Measurements from ENCODE around the gene HPSE2.

The HPSE2 gene

DNA sequence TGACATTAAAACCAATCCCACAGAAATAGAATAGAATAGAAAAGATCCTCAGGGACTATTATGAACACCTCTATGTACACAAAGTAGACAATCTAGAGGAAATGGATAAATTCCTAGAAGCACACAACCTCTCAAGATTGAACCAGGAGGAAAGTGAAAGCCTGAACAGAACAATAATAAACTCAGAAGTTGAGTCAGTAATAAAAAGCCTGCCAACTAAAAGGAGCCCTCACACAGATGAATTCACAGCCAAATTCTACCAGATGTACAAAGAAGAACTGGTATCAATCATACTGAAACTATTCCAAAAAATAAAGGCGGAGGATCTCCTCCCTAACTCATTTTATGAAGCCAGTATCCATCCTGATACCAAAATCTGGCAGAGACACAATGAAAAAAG, 568.6 kb downstream of the HPSE2 start:
- DNase-seq, result no peak

DNA sequence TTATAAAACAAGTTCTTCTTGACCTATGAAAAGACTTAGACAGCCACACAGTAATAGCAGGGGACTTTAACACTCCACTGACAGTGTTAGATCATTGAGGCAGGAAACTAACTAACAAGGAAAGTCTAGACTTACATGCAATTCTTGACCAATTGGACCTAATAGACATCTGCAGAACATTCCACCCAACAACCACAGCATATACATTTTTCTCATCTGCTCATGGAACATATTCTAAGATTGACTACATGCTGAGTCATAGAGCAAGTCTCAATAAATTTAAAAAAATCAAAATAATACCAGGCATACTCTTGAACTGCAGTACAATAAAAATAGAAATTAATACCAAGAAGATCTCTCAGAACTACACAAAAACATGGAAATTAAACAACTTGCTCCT, 569.4 kb downstream of the HPSE2 start:
- no peak for DNase-seq

DNA sequence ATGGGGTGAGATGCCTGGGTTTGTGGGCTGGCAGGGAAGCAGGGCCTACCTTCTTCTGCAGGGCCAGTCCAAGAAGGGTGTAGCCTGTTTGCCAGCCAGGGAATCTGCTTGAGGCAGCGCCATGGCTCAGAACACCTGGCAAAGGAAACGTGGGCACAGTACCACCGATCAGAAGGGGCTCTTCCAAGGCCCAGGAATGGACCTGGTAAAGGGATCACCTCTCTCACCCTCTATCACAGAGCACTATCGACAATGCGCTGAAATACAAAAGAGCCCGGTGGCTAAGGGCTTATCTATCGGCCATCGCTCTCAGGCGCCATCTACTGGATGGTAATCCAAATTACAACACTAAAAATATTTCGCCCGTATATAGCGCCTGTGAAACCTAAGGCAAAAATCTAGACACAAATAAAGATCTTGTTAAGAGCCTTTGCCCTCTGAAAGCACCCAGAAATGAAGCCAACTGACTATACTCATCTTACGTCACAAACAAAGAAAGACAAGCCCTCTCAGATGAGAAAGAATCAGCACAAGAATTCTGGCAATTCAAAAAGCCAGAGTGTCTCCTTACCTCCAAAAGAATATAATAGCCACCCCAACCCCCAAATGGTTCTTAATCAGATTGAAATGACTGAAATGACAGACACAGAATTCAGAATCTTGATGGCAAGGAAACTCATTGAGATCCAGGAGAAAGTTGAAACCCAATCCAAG, 571.2 kb downstream of the HPSE2 start:
- no peak for DNase-seq

DNA sequence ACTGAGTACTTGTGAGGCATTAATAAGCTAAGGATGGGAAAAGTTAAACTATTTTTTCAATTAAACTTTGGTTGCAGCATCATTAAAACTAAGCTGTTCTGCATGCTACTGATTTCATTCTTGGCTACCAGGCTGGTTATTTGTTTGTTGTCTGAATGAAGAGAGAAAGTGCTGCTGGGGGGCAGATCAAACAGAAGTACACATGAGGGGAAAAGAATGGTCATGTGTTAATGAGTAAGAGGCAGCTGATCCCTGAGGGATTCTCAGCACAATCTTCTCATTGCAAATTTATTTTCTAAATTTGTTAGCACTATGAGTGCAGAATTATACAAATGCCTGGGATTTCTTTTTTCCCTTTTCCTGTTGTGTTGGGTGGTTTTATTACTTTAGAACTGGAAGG, 575.7 kb downstream of the HPSE2 start:
- DNase-seq, result no peak

DNA sequence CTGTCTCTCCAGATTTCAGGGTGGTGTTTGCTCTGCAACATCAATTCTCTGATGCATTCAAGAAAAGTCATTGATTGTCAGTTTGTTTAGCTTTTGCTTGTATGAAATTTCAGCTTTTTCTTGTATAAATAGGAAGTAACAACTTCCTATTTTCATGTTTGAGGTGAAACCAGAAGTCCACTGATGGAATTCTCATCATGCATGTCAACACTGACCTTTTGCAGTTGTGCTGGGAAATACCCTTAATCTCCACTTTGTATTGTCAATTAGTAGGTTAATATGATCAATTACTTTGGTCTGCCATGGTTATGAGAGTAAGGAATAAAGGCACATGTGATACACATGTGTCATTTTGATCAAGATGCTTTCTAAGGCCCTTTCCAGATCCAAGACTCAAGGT, 580.2 kb downstream of the HPSE2 start:
- no peak for DNase-seq

DNA sequence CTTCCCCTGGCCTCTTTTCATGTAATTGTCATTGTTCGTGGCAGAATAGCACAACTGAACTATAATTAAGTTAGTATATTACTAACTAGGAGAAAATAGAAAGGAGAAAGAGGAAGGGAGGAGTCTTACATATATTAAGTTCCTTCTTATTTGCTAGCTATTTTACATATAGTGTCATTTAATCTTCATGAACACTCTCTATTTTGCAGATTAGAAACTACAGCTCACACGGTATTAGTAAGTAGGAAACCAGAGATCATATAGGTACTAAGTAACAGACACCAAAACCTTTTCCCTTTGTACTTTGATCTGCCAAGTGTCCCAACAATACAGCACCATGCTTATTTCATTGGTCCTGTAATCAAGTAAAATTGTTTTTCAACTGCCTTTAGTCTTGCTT, 586.5 kb downstream of the HPSE2 start:
- no peak for DNase-seq

DNA sequence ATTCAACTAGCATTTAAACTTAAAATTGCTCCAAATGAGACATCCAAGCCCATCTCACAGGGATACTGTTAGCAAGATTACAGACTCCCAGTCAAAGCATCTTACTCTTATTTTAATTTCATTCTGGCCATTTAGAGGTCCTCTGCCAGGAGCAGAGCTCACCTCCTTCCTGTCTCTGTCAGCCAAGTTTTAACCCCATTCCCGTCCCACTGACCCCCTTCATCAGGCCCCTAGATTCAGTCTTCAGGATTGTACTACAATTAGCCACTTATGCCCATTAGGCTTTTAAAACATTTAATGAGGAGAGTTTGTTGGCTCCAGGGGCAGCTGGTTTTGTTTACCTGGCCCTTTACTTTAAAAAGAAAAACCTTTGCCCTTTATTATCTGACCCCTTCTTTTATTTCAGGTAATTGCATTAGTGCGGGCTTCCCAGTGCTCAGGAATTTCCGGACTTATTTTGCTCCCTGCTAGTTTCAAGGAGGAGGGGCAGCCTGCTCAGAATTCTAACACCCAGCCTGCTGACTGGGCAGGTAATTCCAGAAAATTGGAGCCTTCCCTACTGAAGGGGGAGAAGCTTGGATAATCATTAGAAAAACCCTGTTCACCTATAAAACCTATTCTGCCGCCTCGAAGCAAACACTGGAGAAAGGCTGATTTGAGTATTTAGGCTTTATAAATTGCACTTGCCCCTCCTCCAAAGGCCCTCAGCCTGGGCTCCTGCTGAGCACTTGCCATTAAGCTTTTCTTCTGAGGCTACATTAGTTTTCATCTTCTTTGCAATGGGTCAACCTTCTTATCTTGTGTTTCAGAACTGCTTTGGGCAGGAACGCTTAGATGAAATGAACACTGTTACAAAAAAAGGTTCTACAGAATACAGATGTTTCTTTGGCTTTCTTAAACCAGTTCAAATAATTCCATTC, 588.4 kb downstream of the HPSE2 start:
- DNase-seq, result no peak

DNA sequence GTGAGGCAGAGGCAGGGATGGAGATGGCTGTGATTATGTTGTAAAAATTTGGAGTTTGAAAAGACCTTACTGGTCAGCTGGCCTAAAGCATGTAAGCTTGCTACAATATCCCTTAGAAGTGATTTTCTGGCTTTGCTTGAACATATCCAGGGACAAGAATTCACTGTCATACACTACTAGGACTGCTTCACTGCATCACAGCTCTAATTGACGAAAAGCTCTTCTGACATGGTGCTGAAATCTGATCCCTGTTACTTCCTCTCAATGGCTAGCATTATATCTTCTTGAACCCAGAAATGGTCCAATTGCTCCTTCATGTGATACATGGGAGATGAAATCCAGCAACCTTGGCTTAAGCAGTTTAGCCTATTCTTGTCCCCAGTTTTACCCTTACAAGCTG, 591.2 kb downstream of the HPSE2 start:
- DNase-seq, result no peak

DNA sequence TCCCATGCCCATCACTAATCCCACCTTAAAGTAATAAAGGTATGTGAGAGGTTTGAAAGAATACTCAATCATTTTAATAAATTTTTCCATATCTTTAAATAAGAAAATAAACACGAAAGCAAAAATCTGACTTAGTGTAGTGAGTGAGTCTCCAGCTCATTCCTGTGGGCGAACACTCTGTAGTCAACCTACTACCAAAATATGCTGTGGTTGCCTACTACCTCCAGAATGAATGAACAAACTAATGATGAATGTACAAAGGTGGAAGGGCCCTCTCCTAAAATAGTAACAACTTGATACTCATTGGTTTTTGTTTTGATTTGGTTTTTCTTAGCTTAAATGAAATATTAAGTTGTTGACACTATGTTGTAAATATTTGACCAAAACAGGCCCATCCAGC, 593.4 kb downstream of the HPSE2 start:
- no peak for DNase-seq

DNA sequence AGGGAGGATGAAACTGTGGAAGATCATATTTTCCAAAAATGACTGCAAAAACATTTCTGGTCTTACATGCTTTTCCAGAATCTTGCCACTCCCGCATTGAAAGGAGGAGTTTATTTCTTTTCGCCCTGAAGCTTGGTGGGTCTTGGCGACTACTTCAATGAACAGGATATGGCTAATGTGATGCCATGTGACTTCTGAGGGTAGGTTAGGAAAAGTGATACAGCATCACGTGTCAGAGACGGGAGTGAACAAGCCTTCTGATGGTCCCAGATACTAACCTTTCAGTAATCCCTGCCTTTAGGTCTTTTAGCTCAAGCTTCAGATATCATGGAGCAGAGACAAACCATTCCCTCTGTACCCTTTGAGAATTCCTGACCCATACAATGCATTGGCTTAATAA, 596.7 kb downstream of the HPSE2 start:
- no peak for DNase-seq

DNA sequence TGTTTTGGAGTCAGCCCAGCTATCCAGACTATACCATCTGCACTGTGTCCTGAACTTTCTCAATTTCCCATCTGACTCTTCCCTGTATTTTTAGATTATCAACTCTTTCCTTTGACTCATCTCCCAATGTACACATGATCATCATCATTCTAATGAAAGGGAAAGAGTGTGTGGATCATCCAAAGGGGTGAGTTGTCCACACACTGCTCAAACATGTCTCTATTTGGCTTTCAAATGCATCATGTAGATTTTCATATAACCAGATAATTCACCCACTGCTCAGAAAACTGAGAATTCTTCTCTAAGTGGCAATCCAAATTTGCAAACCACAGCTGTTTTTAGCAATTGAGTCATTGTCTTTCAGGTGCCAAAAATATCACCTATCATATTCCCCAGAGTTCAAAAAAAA, 598.7 kb downstream of the HPSE2 start:
- no peak for DNase-seq

DNA sequence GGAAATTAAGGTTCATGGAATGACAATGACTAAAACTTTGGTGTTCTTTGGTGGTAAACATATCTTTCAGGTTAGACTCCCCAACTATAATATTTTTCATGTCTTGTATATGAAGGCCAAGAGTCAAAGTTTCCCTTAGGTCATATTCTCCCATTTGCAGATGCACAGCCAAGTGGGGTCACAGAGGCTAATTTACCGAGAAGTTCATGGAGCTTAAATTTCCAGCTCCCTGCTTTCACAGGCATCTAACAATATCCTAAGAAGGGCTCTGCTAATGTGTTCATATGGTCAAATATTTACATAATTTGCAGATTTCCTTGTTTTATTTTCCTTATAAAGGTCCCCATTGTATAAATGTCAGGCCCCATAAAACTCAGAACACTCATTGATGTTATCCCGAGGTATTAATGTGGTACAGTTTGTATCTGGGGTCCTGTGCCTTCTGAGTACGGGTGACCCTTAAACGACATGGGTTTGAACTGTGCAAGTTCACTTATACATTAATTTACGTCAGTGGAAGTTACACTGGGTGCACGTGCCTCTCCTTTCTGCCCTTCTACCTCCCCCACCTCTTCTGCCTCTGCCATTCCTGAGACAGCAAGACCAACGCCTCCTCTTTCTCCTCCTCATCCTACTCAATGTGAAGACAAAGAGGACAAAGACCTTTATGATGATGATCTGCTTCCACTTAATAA, 603.0 kb downstream of the HPSE2 start:
- DNase-seq, result no peak

DNA sequence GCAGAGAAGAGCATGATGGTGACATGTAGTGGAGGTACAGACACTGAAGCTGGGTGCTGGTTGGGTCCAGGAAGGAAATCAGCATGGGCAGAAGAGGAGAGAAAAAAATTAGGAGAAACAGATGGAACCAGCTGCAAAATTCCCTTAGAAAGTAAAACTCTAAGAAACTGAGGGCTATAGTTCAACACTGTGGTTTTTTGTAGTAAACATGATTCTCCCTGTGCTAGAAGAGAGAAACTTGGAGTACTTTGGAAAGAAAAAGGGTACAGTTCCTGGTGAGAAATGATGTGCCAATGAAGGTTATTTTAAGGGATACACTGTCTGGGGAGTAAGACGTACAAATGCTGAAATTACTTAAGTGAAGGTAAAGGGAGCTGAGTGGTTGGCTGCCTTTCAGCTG, 607.4 kb downstream of the HPSE2 start:
- no peak for DNase-seq

DNA sequence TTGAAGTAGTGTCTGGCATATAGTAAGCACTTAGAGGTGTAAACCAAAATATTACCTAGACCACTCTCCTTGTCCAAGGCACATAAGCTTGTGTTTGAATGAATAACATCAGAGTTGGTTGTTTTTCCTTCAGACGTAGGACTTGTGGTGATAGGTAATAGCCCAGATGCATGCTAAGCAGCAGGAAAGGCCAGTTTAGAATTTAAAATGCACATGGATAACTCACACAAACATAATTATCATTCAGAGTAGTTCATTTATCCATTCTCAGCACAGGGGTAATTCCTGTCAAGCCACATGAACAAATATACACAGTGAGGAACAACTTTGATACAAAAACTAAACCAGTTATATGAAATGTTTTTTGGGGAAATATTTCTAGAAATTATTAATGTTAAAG, 607.9 kb downstream of the HPSE2 start:
- DNase-seq, result no peak

DNA sequence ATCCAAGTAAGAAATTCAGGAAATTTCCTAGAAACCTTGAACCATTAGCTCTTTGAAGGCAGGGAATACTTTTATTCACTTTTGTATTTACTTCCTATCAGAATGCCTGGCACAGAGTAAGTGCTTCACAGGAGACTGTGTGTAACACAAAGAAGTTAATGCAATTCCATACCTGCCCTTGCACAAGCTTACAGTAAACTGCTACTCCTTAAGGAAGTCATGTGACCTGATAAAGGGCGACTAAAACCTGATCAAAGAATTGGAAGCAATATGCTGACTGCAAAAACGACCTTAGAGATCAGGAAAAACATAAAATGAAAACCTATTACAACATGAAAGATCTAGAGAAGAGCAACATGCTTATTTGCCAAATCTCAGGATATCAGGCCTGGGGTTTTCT, 610.7 kb downstream of the HPSE2 start:
- DNase-seq, result no peak

DNA sequence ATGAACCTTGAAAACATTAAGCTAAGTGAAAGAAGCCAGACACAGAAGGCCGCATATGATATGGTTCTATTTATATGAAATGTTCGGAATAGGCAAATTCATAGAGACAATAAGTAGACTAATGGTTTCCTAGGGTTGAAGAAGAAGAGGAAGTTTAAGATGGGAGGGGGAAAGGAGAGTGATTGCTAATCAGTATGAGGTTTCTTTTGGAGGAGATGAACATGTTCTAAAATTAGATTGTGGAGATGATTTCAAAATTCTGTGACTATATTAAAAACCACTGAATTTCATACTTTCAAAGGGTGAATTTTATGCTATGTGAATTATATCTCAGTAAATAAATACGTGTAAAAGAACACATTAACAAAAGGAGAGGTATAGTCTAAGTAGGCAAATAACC, 612.5 kb downstream of the HPSE2 start:
- DNase-seq, result no peak

DNA sequence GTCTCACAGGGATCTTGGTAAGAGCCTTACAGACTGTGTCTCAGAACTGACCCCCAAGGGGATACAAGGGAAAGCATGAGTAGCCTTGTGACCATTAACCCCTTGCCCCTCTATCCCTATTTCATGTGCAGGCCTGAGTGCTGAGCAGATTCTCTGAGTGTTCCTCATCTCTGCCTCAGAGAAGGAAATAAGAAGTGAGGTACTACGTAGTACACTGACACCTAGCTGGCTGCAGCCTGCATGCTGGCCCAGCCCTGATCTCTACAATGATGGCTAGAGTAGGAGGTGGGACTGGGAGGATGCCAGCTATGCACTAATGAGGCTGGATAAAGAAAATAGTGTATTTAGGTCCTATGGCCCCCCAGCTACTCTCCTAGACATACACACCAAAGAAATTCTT, 614.0 kb downstream of the HPSE2 start:
- no peak for DNase-seq

DNA sequence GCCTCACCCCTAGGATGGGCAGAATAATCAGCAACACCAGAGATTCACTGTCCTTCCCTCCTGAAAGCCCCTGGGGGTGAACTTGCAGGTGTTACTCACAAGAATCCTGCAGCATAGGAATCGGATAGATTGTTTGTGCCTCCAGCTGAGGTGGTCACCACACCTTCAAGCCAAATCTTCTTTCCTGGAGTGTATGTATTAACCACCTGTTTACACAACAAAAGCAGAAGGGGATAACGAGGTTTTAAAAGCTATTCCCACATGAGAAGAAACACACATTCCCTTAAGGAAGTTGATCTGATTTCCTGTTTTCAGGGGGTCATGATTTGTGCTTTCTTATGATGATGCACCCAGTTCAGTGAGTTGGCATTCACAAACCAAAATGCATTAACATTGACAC, 615.1 kb downstream of the HPSE2 start:
- DNase-seq, result no peak

DNA sequence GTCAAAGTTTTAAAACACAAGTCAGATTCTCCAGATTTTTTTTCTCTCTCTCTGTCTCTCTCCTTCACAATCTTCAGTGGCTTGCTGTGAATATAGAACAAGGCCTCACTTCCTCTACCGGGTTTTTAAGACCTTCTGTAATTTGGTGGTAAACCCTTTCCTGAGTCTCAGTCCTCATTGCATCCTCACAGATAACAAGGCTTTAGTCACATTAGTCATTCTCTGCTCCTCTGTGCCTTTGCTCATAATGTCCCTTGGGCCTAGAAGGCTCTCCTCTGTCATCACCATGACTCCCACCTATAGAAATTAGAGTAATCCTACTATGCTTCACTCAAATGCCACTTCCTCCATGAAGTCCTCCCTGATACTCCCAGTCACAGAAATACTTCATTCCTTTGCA, 616.2 kb downstream of the HPSE2 start:
- no peak for DNase-seq

DNA sequence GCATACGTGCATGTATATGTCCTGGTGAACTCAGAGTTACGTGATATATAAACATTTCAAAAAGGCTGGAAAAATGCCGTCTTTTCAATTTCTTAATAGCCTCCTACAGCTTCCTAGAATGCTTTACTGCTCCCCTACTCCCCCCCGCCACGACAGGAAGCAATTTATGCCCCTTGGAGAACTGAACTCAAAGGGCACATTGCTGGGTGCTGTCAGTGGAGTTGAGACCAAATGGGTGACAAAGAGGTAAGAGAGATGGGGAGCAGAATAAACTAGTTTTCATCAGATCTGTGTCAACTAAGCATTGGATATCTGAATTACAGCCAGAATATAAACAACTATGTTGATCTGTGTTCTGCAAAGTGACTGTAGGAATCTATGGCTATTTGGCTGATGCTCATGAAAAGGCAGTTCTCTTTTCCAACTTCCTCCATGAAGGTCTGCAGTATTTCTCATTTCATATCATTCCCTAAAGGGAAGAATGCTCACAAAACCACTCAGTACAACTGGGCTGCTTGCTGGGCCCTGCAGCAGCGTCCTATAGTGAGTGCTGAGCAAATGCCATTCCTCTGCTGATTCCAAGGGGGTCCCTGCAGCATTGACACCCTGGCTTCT, 617.6 kb downstream of the HPSE2 start:
- DNase-seq, result no peak

DNA sequence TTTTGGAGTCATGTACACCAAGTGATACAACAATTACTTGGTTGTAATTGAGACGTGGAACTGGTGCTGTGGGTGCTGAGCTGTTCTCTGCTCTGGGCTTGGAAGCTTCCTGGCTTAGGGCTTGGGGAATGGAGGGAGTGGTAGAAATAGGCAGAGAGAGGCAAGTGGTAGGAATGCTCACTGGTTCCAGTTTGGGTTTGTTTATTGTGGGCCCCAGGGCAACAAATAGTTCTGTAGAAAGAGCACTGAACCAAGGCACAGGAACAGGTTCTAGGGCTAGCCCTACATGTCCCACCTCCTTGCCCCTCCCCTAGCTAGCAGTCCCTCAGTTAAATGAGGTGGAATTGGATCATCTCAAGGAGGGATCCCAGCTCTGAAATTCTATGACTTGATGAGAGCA, 622.2 kb downstream of the HPSE2 start:
- no peak for DNase-seq

DNA sequence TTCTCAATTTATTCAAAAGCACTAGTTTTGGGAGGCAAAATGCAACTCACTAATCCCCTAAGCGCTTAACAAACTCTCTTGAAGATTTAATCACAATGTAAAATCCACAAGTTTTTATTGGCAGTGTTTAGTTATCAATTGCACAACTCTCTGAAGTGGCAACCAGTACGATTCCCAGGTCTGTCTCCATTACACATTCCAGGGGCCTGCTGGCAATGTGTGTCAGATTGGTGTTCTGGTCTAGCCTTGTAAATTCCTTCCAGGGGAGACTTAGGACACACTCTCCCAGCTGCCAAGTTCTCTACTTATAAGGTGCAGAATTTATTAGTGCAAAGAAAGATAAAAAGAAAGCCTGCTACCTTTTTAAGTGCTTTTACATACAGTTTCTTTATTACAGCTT, 624.2 kb downstream of the HPSE2 start:
- no peak for DNase-seq

DNA sequence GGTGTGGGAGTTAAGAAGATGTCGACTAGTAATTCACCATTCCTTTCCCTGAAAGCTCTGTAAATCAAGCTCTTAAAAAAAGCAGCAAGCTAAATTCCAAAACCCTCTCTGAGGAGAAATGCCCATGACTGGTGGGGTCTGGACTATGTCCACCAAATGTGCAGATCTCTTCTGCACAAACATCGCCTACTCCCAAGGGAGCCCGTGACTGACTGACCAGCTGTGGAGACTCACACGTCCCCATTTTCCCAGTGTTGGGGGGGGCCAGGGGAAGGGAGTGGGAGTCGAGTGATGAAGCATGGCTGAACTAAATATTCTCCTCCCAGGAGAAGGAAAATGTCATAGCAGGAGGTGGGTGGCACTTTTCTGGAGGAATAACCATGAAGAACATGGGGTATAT, 624.8 kb downstream of the HPSE2 start:
- no peak for DNase-seq

DNA sequence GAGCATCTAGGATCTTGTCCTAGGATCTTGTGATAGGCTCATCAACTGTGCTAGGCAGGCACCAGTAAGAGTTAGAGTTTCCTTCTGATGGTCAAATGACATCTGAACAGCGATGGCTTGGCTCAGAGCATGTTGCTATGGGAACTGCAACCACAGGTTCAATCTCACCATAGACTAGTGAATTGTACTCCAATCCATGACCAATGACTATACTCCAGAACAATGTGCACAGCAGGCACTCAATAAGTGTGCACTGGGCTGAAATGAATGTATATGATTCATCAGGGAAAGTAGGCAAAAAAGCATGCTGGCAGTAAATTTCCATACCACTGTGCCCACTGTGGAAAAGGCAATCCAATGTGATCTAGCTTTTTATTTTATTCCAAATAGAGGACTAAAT, 625.4 kb downstream of the HPSE2 start:
- DNase-seq, result no peak

All from NCI-H2029 (cell line).